Nephron progenitor cell (in vitro differentiated cells): ENCODE measurements around the gene INPP5D.

Experiments used
- DNase-seq: peaks from one replicate; pipeline ENCODE4 v3.0.0; 2021
- H3K27ac Mint-ChIP-seq: 2 replicates; pipeline ENCODE4 v1.8.0; 2021; ENCODE audit warnings: mild to moderate bottlenecking, moderate library complexity, mixed read lengths
- H3K27me3 Mint-ChIP-seq: 2 replicates; pipeline ENCODE4 v1.8.0; 2021; ENCODE audit warnings: mild to moderate bottlenecking, low read depth, mixed read lengths; ENCODE audit not compliant: poor library complexity
- H3K36me3 Mint-ChIP-seq: 2 replicates; pipeline ENCODE4 v1.8.0; 2021; ENCODE audit warnings: low read depth, mixed read lengths
- H3K4me1 Mint-ChIP-seq: 2 replicates; pipeline ENCODE4 v1.8.0; 2021; ENCODE audit warnings: mixed read lengths
- H3K4me3 Mint-ChIP-seq: 2 replicates; pipeline ENCODE4 v1.8.0; 2021; ENCODE audit warnings: mild to moderate bottlenecking, moderate library complexity, mixed read lengths
- H3K9me3 Mint-ChIP-seq: 2 replicates; pipeline ENCODE4 v1.8.0; 2021; ENCODE audit warnings: mild to moderate bottlenecking, moderate library complexity, mixed read lengths
- CTCF ChIP-seq: fragments of 200-600 bp; sonication (generic); IDR thresholded peaks from 2 replicates; pipeline ENCODE4 v1.5.0; 2021; ENCODE audit warnings: antibody characterized with exemption

INPP5D gene

GRCh38 chr2:233021771-233022170 lies 38.4 kb upstream of the INPP5D start:
- Mint-ChIP-seq H3K27ac (no peak overlapping the region), H3K4me3 (no peak overlapping the region), H3K36me3 (no peaks in the 10 kb centered on the region), H3K9me3 (no peaks in the 10 kb centered on the region), H3K27me3 (peaks cover 8% of the 10 kb centered on the region), H3K4me1 (no peaks in the 10 kb centered on the region)
- no peak for DNase-seq
- TF ChIP-seq CTCF, result no peak

DNA sequence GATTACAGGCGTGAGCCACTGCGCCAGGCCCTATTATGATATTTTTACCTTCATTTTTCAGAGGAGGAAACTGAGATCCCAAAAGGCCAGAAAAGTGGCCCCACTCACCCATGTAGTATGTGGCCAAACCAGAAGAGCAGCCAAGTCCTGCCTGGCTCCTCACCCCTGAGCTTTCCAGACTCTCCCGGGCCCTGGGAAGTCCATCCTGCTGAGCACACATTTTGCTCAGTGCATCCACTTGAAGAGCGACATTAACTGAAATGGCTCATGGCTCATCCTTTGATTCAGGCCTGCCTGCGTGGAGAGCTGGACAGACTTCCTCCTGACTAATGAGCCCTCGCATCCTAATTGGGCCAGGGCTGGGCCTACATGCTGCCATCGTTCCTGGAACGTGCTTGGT lies 37.6 kb upstream of the INPP5D start:
- H3K4me3 Mint-ChIP-seq, result no peak overlapping the region
- TF ChIP-seq CTCF, result no peak
- H3K9me3 Mint-ChIP-seq, result no peaks in the 10 kb centered on the region
- H3K36me3 Mint-ChIP-seq, result no peaks in the 10 kb centered on the region
- no peaks in the 10 kb centered on the region for H3K4me1 Mint-ChIP-seq
- DNase-seq, result no peak
- no peak overlapping the region for H3K27ac Mint-ChIP-seq
- H3K27me3 Mint-ChIP-seq, result peaks cover 8% of the 10 kb centered on the region

GRCh38 chr2:233023007-233023760 lies 37.0 kb upstream of the INPP5D start:
- Mint-ChIP-seq H3K4me1 (no peaks in the 10 kb centered on the region), H3K27ac (no peak overlapping the region), H3K9me3 (no peaks in the 10 kb centered on the region), H3K27me3 (peaks cover 3% of the 10 kb centered on the region), H3K4me3 (no peak overlapping the region), H3K36me3 (no peaks in the 10 kb centered on the region)
- no peak for TF ChIP-seq CTCF
- no peak for DNase-seq

DNA sequence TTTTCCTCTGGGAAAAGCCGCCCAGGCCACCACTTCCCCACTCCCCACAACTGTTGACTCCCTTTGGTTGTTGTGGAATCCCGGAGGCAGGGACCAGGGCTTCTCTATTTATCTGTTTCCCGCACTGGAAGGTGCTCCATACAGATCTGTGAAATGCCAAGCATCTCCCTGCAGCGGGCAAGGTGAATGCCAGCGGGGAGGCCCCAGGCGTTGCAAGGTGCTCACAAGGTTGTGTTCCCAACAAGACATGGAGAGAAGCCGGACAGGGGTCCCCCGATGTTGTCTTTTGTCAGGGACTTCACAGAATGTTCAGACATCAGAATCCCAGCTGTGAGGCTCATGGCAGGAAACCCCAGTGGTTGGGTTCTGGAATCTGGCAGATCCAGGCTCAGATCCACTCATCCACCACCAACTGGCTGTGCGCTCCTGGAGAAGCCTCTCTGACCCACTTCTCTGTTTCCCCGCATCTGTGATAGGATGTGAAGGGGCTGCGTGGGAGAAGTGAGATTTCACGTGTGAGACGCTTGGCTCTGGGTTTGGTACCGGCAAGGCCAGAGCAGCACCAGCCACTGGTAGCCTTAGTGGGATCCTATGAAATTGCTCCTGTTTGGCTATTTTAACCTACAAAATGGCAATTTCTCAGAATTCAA lies 36.3 kb upstream of the INPP5D start:
- no peak for TF ChIP-seq CTCF
- Mint-ChIP-seq H3K4me1 (no peaks in the 10 kb centered on the region), H3K27ac (no peak overlapping the region), H3K9me3 (no peaks in the 10 kb centered on the region), H3K4me3 (no peak overlapping the region), H3K36me3 (no peaks in the 10 kb centered on the region), H3K27me3 (peaks cover 3% of the 10 kb centered on the region)
- no peak for DNase-seq

GRCh38 chr2:233025706-233026105 lies 34.4 kb upstream of the INPP5D start:
- no peaks in the 10 kb centered on the region for H3K27me3 Mint-ChIP-seq
- H3K4me3 Mint-ChIP-seq, result no peak overlapping the region
- no peak for DNase-seq
- H3K27ac Mint-ChIP-seq, result no peak overlapping the region
- H3K4me1 Mint-ChIP-seq, result no peaks in the 10 kb centered on the region
- no peaks in the 10 kb centered on the region for H3K36me3 Mint-ChIP-seq
- no peak for TF ChIP-seq CTCF
- no peaks in the 10 kb centered on the region for H3K9me3 Mint-ChIP-seq
